ENCODE measurements around the gene GXYLT2.

The GXYLT2 gene

DNA sequence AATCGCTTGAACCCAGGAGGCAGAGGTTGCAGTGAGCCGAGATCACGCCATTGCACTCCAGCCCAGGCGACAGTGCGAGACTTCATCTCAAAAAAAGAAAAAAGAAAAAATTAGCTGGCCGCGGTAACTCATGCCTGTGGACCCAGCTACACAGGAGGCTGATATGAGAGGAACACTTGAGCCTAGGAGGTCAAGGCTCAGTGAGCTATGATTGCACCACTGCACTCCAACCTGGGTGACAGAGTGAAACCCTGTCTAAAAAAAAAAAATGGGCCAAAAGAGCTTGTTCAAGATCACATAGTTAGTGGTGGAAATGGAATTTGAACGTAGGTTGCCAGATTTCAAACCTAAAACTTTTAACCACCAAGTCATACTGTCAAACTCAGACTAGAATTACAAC is 62.5 kb downstream of the GXYLT2 start:
- TF ChIP-seq EZH2 (optimal IDR thresholded peaks at IDR 0.05; ENCODE audit: low read depth, low read length) (no peak), EZH2phosphoT487 (IDR thresholded peaks at IDR 0.05; ENCODE audit: low read length) (no peak)
- TF ChIP-seq, protein P1, sequence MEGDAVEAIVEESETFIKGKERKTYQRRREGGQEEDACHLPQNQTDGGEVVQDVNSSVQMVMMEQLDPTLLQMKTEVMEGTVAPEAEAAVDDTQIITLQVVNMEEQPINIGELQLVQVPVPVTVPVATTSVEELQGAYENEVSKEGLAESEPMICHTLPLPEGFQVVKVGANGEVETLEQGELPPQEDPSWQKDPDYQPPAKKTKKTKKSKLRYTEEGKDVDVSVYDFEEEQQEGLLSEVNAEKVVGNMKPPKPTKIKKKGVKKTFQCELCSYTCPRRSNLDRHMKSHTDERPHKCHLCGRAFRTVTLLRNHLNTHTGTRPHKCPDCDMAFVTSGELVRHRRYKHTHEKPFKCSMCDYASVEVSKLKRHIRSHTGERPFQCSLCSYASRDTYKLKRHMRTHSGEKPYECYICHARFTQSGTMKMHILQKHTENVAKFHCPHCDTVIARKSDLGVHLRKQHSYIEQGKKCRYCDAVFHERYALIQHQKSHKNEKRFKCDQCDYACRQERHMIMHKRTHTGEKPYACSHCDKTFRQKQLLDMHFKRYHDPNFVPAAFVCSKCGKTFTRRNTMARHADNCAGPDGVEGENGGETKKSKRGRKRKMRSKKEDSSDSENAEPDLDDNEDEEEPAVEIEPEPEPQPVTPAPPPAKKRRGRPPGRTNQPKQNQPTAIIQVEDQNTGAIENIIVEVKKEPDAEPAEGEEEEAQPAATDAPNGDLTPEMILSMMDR (IDR thresholded peaks at IDR 0.05; ENCODE audit: low read length): no peak
- no peak overlapping the region for H2AFZ ChIP-seq (ENCODE audit: low read length)

DNA sequence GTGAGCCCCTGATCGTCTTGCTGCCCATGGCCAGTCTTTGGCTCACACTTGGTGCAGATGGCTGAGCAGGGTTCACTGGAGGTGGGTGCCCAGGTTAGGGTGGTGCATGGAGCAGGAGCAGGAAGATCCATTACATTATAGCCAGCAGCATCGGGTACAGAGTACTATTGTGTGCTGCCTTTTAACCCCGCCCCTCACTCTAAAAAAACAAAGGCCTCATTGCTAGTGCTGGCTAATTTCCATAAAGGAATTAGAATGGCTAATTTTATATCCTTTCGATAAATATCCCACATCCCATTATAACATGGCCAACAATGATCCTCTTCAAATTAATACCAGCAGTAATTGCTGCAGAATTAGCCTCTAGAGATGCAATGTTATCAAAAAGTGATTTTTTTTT is 63.0 kb downstream of the GXYLT2 start:
- H3K79me2 ChIP-seq (ENCODE audit: low read length): no peaks in the 10 kb centered on the region
- TF ChIP-seq EZH2phosphoT487 (IDR thresholded peaks at IDR 0.05; ENCODE audit: low read length) (no peak), EZH2 (optimal IDR thresholded peaks at IDR 0.05; ENCODE audit: low read depth, low read length) (no peak)
- TF ChIP-seq, protein P1 (IDR thresholded peaks at IDR 0.05; ENCODE audit: low read length): no peak
- no peaks in the 10 kb centered on the region for H3K27me3 ChIP-seq (replicated peaks; ENCODE audit: insufficient read depth, low read length)
- H3K4me3 ChIP-seq (ENCODE audit: low read length): no peak overlapping the region
- no peaks in the 10 kb centered on the region for H3K9me3 ChIP-seq (replicated peaks; ENCODE audit: insufficient read depth, low read length)
- no peaks in the 10 kb centered on the region for H4K20me1 ChIP-seq (ENCODE audit: insufficient read depth, low read length)
- H2AFZ ChIP-seq (ENCODE audit: low read length): no peak overlapping the region
- no peak overlapping the region for H3K9ac ChIP-seq (ENCODE audit: low read length)
- H3K4me2 ChIP-seq (ENCODE audit: low read depth, low read length): no peak overlapping the region
- no peaks in the 10 kb centered on the region for H3K4me1 ChIP-seq (ENCODE audit: low read length)
- H3K9me2 ChIP-seq (replicated peaks; ENCODE audit: insufficient read depth, low read length): no peaks in the 10 kb centered on the region
- H3K36me3 ChIP-seq (replicated peaks; ENCODE audit: insufficient read depth, low read length): no peaks in the 10 kb centered on the region
- DNase-seq: no peak
- H3K27ac ChIP-seq (ENCODE audit: low read length): no peak overlapping the region
- no peaks in the 10 kb centered on the region for H3F3A ChIP-seq (ENCODE audit: insufficient read depth, low read length)

More for the DNA sequence above, 62.5 kb downstream of the GXYLT2 start:
- no peaks in the 10 kb centered on the region for H3K9me3 ChIP-seq (replicated peaks; ENCODE audit: insufficient read depth, low read length)
- no peaks in the 10 kb centered on the region for H3K9me2 ChIP-seq (replicated peaks; ENCODE audit: insufficient read depth, low read length)
- no peaks in the 10 kb centered on the region for H3K4me1 ChIP-seq (ENCODE audit: low read length)
- no peak overlapping the region for H3K27ac ChIP-seq (ENCODE audit: low read length)
- no peak for DNase-seq
- H3K27me3 ChIP-seq (replicated peaks; ENCODE audit: insufficient read depth, low read length): no peaks in the 10 kb centered on the region
- H3K4me3 ChIP-seq (ENCODE audit: low read length): no peak overlapping the region
- H3K4me2 ChIP-seq (ENCODE audit: low read depth, low read length): no peak overlapping the region
- no peaks in the 10 kb centered on the region for H3F3A ChIP-seq (ENCODE audit: insufficient read depth, low read length)
- no peaks in the 10 kb centered on the region for H3K36me3 ChIP-seq (replicated peaks; ENCODE audit: insufficient read depth, low read length)
- no peaks in the 10 kb centered on the region for H3K79me2 ChIP-seq (ENCODE audit: low read length)
- H4K20me1 ChIP-seq (ENCODE audit: insufficient read depth, low read length): no peaks in the 10 kb centered on the region
- H3K9ac ChIP-seq (ENCODE audit: low read length): no peak overlapping the region

DNA sequence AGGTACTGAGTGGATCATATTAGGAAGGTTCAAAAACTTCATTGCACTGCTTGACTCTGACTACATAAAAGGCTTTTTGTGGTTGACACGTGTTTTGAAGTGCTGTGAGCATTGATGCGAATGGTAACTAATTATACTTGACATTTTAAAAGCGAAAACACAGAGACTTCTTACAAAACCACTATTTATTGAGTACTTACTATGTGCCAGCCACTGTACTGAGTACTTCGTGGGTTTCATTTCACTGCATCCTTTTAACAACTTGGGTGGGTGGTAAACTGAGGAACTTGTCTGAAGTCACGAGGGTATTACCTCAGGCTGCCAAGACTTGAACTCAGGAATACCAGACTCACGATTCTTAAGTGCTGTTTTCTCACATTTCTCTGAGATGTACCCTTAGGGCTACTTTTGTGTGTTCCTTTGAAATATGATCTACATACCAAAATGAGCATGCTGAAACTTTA is 63.4 kb downstream of the GXYLT2 start:
- no peak overlapping the region for H3K4me3 ChIP-seq (ENCODE audit: low read length)
- H3K27ac ChIP-seq (ENCODE audit: low read length): no peak overlapping the region
- H3K9me2 ChIP-seq (replicated peaks; ENCODE audit: insufficient read depth, low read length): no peaks in the 10 kb centered on the region
- no peaks in the 10 kb centered on the region for H3K4me1 ChIP-seq (ENCODE audit: low read length)
- H3K79me2 ChIP-seq (ENCODE audit: low read length): no peaks in the 10 kb centered on the region
- no peak overlapping the region for H3K9ac ChIP-seq (ENCODE audit: low read length)
- H3F3A ChIP-seq (ENCODE audit: insufficient read depth, low read length): no peaks in the 10 kb centered on the region
- no peaks in the 10 kb centered on the region for H3K9me3 ChIP-seq (replicated peaks; ENCODE audit: insufficient read depth, low read length)
- H4K20me1 ChIP-seq (ENCODE audit: insufficient read depth, low read length): no peaks in the 10 kb centered on the region
- no peak overlapping the region for H2AFZ ChIP-seq (ENCODE audit: low read length)
- H3K27me3 ChIP-seq (replicated peaks; ENCODE audit: insufficient read depth, low read length): no peaks in the 10 kb centered on the region
- H3K4me2 ChIP-seq (ENCODE audit: low read depth, low read length): no peak overlapping the region
- H3K36me3 ChIP-seq (replicated peaks; ENCODE audit: insufficient read depth, low read length): no peaks in the 10 kb centered on the region
- TF ChIP-seq EZH2 (optimal IDR thresholded peaks at IDR 0.05; ENCODE audit: low read depth, low read length) (no peak), EZH2phosphoT487 (IDR thresholded peaks at IDR 0.05; ENCODE audit: low read length) (no peak)
- TF ChIP-seq, protein P1 (IDR thresholded peaks at IDR 0.05; ENCODE audit: low read length): no peak
- DNase-seq: no peak
